ENCODE data around the gene EN1.

DNA sequence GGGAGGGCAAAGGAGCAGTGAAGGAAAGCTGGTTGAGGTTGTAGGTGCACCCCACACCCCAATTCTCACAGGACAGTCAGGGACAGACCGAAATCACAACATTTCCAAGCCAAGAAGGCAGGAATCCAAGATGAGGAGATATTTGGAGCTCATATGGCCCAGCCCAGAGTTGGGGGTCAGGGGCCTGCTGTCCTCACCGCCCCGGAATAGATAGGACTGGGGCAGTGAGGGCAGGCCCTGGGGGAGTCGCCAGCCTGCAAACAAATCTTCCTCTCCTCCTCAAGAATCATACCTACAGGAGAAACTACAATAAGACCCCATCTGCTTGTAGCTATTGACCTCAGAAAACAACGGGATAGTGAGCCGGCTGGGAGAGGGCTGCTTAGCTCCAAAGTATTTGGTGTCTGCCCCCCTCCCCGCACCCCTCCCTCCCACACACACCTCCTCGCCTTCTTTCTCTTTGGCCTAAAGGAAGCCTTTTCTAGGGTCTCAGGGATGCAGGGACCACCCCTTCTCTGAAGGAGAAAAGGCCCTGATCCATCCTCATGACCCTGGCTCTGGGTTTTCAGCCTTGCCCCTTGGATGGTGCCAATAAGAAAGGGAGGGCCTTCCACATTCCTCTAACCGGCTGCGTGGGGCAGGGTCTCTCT is 3.8 kb downstream of the EN1 start:
- TF ChIP-seq, protein P1, sequence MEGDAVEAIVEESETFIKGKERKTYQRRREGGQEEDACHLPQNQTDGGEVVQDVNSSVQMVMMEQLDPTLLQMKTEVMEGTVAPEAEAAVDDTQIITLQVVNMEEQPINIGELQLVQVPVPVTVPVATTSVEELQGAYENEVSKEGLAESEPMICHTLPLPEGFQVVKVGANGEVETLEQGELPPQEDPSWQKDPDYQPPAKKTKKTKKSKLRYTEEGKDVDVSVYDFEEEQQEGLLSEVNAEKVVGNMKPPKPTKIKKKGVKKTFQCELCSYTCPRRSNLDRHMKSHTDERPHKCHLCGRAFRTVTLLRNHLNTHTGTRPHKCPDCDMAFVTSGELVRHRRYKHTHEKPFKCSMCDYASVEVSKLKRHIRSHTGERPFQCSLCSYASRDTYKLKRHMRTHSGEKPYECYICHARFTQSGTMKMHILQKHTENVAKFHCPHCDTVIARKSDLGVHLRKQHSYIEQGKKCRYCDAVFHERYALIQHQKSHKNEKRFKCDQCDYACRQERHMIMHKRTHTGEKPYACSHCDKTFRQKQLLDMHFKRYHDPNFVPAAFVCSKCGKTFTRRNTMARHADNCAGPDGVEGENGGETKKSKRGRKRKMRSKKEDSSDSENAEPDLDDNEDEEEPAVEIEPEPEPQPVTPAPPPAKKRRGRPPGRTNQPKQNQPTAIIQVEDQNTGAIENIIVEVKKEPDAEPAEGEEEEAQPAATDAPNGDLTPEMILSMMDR (IDR thresholded peaks at IDR 0.05) = no peak
- no peak for TF ChIP-seq POLR2A (IDR thresholded peaks at IDR 0.05)
